Mononuclear cell (primary cell): ENCODE data around the gene HPF1. TPM values are rescaled to one million over a fixed set of nuclear protein-coding genes. Genes with fewer than 3 reads are reported as not detected.
"Not testable (repeated sequence)": the region's sequence is repeated elsewhere in the genome, so short reads cannot be mapped to it uniquely, and the experiment has no call there.

Experiments used
- H3K27me3 ChIP-seq: 2 replicates; pipeline ENCODE4 v1.6.0; 2011; ENCODE audit warnings: low read length, control low read depth; ENCODE audit not compliant: insufficient read depth
- H3K4me1 ChIP-seq: 2 replicates; pipeline ENCODE4 v1.5.1; 2011; ENCODE audit warnings: mild to moderate bottlenecking, low read length, control low read depth; ENCODE audit not compliant: insufficient read depth
- H3K4me3 ChIP-seq: 2 replicates; pipeline ENCODE4 v1.5.1; 2011; ENCODE audit warnings: mild to moderate bottlenecking, low read length, moderate library complexity
- H3K9me3 ChIP-seq: 2 replicates; pipeline ENCODE4 v1.5.1; 2011; ENCODE audit warnings: low read depth, mild to moderate bottlenecking, control low read depth, low read length
- total RNA-seq: library from RNA; depleted of rRNA; stranded (reverse); fragments of >200 nt; gene quantifications from one replicate; pipeline ENCODE4 v1.2.3, GENCODE V29; 2012

Gene HPF1
- 4.5 TPM for total RNA-seq

- Histone ChIP-seq H3K9me3 (no peaks in the 10 kb centered on the region), H3K27me3 (no peaks in the 10 kb centered on the region), H3K4me3 (peak within 1 kb of the TSS; percentile 72)
These were observed at the start of gene HPF1 for GRCh38 chr4:169757575-169758184. Gene HPF1, minus strand, starts transcription at chr4:169757944. Its CDS starts 67 bp downstream, at chr4:169757877.

GRCh38 chr4:169806770-169807169 lies 49.0 kb upstream of the HPF1 start:
- not testable (repeated sequence) for H3K4me1 ChIP-seq, H3K4me3 ChIP-seq, H3K9me3 ChIP-seq, H3K27me3 ChIP-seq

More at GRCh38 chr4:169757575-169758184, at the start of gene HPF1:
- peaks cover 19% of the 10 kb centered on the region for H3K4me1 ChIP-seq

GRCh38 chr4:169803413-169803812 lies 45.7 kb upstream of the HPF1 start:
- Histone ChIP-seq H3K4me1 (peaks cover 5% of the 10 kb centered on the region), H3K27me3 (no peaks in the 10 kb centered on the region), H3K9me3 (no peaks in the 10 kb centered on the region), H3K4me3 (no peak overlapping the region)

GRCh38 chr4:169802873-169803272 lies 45.1 kb upstream of the HPF1 start:
- no peak overlapping the region for H3K4me3 ChIP-seq
- peaks cover 5% of the 10 kb centered on the region for H3K4me1 ChIP-seq
- no peaks in the 10 kb centered on the region for H3K27me3 ChIP-seq
- no peaks in the 10 kb centered on the region for H3K9me3 ChIP-seq

GRCh38 chr4:169800541-169800940 lies 42.8 kb upstream of the HPF1 start:
- Histone ChIP-seq H3K27me3 (no peaks in the 10 kb centered on the region), H3K4me1 (peaks cover 5% of the 10 kb centered on the region), H3K9me3 (no peaks in the 10 kb centered on the region), H3K4me3 (no peak overlapping the region)

- Histone ChIP-seq H3K4me3 (no peak overlapping the region), H3K27me3 (no peaks in the 10 kb centered on the region), H3K4me1 (peaks cover 5% of the 10 kb centered on the region), H3K9me3 (no peaks in the 10 kb centered on the region)
These were observed 41.5 kb upstream of the HPF1 start for GRCh38 chr4:169799260-169799659.

GRCh38 chr4:169795585-169795984 lies 37.8 kb upstream of the HPF1 start:
- H3K27me3 ChIP-seq: peaks cover 15% of the 10 kb centered on the region
- no peaks in the 10 kb centered on the region for H3K9me3 ChIP-seq
- H3K4me1 ChIP-seq: peaks cover 5% of the 10 kb centered on the region
- H3K4me3 ChIP-seq: no peak overlapping the region

- peaks cover 5% of the 10 kb centered on the region for H3K4me1 ChIP-seq
- H3K4me3 ChIP-seq: no peak overlapping the region
- no peaks in the 10 kb centered on the region for H3K9me3 ChIP-seq
- H3K27me3 ChIP-seq: peaks cover 37% of the 10 kb centered on the region
These were observed 33.9 kb upstream of the HPF1 start for GRCh38 chr4:169791527-169792156.

GRCh38 chr4:169791062-169791461 lies 33.3 kb upstream of the HPF1 start:
- peaks cover 37% of the 10 kb centered on the region for H3K27me3 ChIP-seq
- H3K9me3 ChIP-seq: no peaks in the 10 kb centered on the region
- H3K4me3 ChIP-seq: no peak overlapping the region
- peaks cover 5% of the 10 kb centered on the region for H3K4me1 ChIP-seq

GRCh38 chr4:169774466-169775445 lies 17.0 kb upstream of the HPF1 start:
- H3K4me3 ChIP-seq: no peak overlapping the region
- H3K9me3 ChIP-seq: no peaks in the 10 kb centered on the region
- H3K27me3 ChIP-seq: peaks cover 17% of the 10 kb centered on the region
- no peaks in the 10 kb centered on the region for H3K4me1 ChIP-seq

GRCh38 chr4:169773889-169774288 lies 16.1 kb upstream of the HPF1 start:
- H3K4me1 ChIP-seq: no peaks in the 10 kb centered on the region
- peaks cover 17% of the 10 kb centered on the region for H3K27me3 ChIP-seq
- no peak overlapping the region for H3K4me3 ChIP-seq
- no peaks in the 10 kb centered on the region for H3K9me3 ChIP-seq

- H3K27me3 ChIP-seq: peaks cover 20% of the 10 kb centered on the region
- not testable (repeated sequence) for H3K4me1 ChIP-seq, H3K9me3 ChIP-seq, H3K4me3 ChIP-seq
These were observed 13.9 kb upstream of the HPF1 start for GRCh38 chr4:169771556-169772080.

GRCh38 chr4:169770416-169770815 lies 12.7 kb upstream of the HPF1 start:
- H3K4me1 ChIP-seq: no peaks in the 10 kb centered on the region
- peaks cover 12% of the 10 kb centered on the region for H3K27me3 ChIP-seq
- no peak overlapping the region for H3K4me3 ChIP-seq
- H3K9me3 ChIP-seq: no peaks in the 10 kb centered on the region

GRCh38 chr4:169768385-169768784 lies 10.6 kb upstream of the HPF1 start:
- H3K27me3 ChIP-seq: peaks cover 5% of the 10 kb centered on the region
- H3K4me1 ChIP-seq: no peaks in the 10 kb centered on the region
- H3K4me3 ChIP-seq: no peak overlapping the region
- no peaks in the 10 kb centered on the region for H3K9me3 ChIP-seq

GRCh38 chr4:169766741-169767140 lies 9.0 kb upstream of the HPF1 start:
- H3K9me3 ChIP-seq: no peaks in the 10 kb centered on the region
- peaks cover 5% of the 10 kb centered on the region for H3K27me3 ChIP-seq
- H3K4me1 ChIP-seq: no peaks in the 10 kb centered on the region
- no peak overlapping the region for H3K4me3 ChIP-seq
